Measurements from ENCODE around the gene HDAC4.

HDAC4 gene

DNA sequence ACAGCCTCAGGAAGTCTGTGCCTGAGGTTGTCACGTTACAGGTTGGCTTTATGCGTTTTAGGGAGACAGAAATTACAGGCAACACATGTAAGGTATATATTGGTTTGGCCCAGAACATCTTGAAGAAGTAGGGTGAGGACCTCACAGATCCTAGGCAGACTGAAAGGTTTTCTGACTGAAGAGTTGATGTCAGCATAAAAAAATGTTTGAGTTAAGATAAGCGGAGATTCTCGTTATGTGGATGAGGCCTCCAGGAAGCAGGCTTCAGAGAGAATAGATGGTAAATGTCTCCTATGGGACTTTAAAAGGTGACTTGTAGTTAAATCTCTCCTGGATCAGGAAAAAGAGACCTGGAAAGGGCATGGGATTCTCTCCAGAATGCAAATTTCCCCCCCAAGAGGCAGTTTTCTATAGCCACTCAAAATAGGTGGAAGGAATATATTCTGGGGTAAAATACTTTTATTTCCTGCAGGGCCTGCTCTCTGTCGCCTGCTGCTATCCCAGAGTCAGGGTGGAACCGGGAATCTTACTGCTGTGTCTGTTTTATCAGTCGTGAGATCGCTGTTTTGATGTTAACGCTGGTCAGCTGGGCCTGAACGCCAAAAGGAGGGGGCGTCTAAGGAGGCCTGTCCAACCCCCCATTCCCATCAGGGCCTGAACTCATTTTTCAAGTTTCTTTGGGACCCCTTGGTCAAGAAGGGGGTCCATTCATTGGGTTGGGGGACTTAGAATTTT lies 171.1 kb downstream of the HDAC4 start:
- no peak for DNase-seq

- peak; percentile 31 for DNase-seq
These were observed 173.0 kb downstream of the HDAC4 start for GRCh38 chr2:239227661-239228371.

DNA sequence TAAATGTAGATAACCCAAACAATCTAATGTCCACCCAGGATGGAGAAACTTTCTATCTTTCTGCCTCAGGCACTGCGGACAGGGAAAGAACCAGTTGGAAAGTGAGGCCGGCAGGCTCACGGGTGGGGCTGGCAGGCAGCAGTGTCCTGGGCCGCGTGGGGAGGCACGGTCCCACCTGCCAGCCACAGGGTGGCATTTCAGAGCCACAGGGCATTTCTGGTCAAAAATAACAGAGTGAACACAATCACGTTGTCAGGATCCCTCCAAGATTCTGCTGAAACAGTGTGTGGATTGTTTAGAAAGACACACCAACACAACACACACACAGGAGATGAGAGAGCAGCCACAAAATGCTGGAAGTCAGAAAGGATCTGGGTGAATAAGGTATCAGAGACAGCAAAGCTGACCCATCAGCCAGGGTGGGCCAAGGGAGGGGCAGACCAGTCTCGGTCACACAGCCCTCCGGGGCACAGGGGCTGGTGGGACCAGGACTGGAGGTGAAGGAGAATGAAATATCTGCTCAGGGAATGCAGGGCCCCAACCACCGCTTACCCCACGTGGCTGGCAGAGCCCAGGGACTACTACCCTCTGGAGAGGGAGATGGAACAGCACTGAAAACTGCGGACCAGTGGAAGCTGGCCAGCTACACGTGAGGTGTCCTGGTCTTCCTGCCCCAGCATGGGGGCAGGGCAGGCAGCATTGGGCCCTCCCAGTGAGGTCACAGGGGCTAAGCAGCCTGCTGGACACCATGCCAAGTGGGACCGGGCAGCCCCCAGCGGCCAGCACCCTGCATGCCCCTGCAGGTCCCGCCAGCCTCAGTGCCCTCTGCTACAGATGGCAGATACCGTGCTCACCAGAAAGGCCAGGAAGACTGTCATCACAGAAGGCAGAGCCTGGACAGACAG lies 173.9 kb downstream of the HDAC4 start:
- no peak for DNase-seq

- peak; percentile 91 for DNase-seq
These were observed 174.8 kb downstream of the HDAC4 start for GRCh38 chr2:239225871-239226561.

DNA sequence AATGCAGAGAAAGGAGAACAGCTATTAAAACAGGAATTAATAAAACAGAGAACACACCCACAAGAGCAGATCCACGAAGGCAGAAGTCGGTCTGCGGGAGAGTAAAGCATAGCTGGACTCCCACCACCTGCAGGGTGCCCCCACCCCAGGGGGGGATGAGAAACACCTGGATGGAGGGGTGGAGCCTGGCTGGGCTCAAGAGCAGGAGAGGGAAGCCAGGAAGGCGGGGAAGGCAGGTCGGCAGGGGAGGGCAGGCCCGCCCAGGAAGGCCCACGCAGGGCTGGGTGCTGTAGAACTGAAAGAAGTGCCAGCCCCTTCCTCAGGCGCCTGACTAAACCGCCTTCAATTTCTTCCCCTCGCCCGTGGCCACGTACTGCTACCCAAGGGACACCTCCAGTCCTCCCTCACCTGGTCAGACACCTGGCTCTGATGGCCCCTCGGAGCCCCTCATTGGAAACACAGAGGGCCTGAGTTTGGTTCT lies 175.4 kb downstream of the HDAC4 start:
- no peak for DNase-seq

DNA sequence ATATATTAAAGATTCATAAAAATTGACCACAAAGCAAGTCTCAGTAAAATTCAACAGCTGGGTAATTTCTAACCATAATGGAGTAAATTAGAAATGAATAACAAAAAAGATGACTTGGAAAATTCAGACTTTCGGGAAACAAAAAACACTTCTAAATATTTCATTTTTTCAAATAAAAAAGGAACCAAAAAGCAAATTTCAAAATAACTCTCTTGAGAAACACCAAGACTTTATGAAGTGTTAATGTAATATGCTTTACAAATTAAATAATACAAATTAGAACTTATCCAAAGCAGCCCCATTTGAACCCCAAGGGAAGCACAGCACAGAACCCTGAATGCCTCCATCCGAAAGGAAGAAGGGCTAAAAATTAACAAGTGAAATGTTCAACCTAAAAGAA lies 175.9 kb downstream of the HDAC4 start:
- DNase-seq: no peak

DNA sequence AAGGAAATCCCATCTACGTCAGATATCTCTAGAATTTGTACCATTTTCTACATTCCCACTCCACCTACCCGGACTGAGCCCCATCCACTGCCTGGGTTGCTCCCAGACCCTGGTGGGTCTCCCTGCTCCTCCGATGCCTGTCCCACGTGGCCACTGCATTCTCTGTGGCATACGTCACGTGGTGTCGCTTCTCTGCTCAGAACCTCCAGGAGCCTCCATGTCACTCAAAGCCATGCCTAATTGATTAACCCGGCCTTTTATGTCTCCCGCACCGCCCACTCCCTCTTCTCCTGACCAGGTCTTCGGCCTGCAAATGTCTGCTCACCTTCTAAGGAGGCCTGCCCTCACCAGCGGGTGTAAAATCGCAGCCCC lies 176.6 kb downstream of the HDAC4 start:
- DNase-seq: no peak

GRCh38 chr2:239223310-239224198 lies 177.3 kb downstream of the HDAC4 start:
- peak; percentile 82 for DNase-seq

DNA sequence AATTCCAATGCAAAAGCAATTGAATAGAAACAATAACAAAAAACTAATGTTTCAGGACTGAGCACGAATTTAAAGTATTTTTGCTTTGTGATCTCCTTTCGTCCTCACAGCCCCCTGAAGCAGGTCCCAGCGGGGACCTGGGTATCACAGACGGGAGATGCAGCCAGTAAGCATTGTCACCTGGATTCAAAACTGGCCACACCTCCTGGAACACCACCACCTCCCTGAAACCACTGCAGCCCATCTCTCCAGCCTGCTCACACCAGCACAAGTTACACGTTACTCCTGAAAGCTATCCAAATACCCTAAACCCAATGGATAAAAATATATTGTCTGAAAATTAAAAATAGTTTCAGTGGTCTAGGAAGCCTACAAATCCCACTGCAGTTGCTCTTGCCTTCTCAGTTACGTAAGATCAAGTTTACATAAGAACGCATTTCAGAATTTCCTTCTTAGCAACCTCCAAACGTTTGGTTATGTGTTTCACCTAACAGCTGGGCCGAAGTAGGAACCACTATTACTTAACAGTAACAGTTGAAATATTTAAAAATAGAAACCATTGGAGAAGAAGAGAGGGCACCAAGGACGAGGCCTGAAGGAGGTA lies 178.0 kb downstream of the HDAC4 start:
- DNase-seq: peak; percentile 40

- DNase-seq: peak; percentile 55
These were observed 178.5 kb downstream of the HDAC4 start for GRCh38 chr2:239222312-239222660.

- no peak for DNase-seq
These were observed 179.8 kb downstream of the HDAC4 start for GRCh38 chr2:239220981-239221396.

DNA sequence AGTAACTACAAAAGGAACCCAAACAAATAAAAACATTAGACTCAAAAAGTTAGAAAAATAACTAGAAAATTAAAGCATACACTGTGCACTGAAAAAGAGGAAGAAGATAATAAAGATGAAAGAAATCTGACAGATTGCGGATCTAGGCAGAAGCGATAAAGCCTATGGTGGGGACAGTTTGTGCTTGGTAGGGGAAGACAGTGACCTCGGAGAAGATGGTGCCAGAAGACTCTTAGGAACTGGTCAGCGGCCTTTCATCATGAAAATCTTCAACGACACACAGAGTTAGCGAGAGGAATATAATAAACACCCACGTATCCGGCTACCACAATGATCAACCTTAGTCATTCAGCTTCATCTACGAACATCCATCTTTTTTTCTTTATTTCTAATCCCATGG lies 180.5 kb downstream of the HDAC4 start:
- no peak for DNase-seq

DNA sequence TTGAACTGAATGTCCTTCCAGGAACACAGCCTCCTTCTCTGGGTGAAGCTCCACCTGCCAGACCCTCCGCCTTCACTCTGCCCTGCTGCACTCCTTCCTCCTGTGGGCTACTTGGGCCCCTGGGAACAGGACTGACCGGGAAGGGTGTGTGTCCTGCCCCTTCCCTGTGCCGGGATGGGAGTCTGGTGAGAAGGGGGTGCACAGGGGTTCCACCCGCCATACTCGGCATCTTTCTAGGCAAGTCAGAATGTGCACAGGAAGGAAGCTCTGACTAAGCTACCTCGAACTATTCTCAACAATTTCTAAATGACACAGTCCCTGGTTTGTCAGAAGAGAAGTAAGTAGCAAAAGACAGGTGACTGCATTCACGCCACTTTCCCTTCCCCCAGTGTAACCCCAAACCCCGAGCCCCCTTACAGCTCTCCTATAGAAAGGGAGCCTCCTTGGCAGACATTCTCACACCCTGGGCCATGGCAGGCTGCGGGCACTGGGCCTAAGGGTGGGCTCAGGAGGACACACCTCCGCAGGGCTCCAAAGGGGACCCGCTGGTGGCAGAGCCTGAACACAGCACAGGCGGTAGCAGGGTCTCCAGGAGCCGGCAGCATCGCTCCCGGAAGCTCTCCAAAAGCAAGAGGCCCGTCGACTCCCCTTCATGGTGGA lies 184.1 kb downstream of the HDAC4 start:
- DNase-seq: no peak

- DNase-seq: no peak
These were observed 184.7 kb downstream of the HDAC4 start for GRCh38 chr2:239215988-239216613.

- no peak for DNase-seq
These were observed 185.5 kb downstream of the HDAC4 start for GRCh38 chr2:239215136-239215925.

- no peak for DNase-seq
These were observed 186.1 kb downstream of the HDAC4 start for GRCh38 chr2:239214725-239215124.

GRCh38 chr2:239213643-239214101 lies 187.1 kb downstream of the HDAC4 start:
- DNase-seq: no peak

DNA sequence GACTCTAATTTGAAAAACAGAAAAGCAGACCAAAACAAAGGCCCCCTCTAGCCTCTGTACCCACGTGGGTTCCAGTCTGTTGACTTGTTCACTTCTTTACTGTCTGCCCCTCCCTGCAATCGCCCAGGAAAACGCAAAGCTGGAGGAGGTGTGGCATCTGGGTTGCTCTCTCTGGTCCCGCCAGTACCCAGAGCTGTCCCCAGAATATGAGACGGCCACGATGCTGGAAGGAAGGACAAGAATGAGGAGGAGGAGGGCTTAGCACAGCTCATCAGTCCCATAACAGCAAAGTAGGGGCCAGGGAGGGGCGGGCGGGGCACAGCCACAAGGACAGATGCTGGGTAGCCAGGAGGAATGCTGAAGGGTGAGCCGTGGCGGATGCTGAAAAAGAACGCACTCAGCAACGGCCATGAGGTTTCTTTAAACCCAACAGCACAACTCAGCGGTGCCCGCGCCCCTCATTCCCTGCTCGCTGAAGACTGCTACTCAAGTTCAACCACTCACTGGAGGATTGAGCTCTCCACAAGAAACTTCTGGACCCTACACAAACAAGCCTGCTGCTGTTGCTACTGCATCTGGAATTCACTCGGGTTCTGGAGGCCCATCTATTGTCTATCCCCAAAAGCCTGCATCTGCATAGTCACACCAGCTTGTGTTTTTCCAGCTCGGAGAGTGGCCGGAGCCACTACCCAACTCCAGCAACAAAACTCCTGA lies 187.7 kb downstream of the HDAC4 start:
- DNase-seq: no peak
